ENCODE measurements around the gene ABLIM3.

ABLIM3 gene

GRCh38 chr5:149133795-149134777 is 7.2 kb upstream of the ABLIM3 start:
- DNase-seq, result no peak

- no peak for DNase-seq
Observed at GRCh38 chr5:149134778-149135500, 6.4 kb upstream of the ABLIM3 start.

GRCh38 chr5:149135536-149136201 is 5.6 kb upstream of the ABLIM3 start:
- DNase-seq, result no peak

GRCh38 chr5:149138182-149138923 is 2.9 kb upstream of the ABLIM3 start:
- no peak for DNase-seq

- no peak for DNase-seq
Observed at GRCh38 chr5:149140197-149141002, 893 bp upstream of the ABLIM3 start.

- DNase-seq, result no peak
Observed at GRCh38 chr5:149141957-149142851, 911 bp downstream of the ABLIM3 start.

GRCh38 chr5:149143470-149143869 is 2.2 kb downstream of the ABLIM3 start:
- DNase-seq, result no peak

GRCh38 chr5:149144637-149145036 is 3.3 kb downstream of the ABLIM3 start:
- no peak for DNase-seq

GRCh38 chr5:149145138-149145537 is 3.8 kb downstream of the ABLIM3 start:
- no peak for DNase-seq

- DNase-seq, result no peak
Observed at GRCh38 chr5:149147676-149148075, 6.4 kb downstream of the ABLIM3 start.

GRCh38 chr5:149149942-149150341 is 8.6 kb downstream of the ABLIM3 start:
- DNase-seq, result no peak

- no peak for DNase-seq
Observed at GRCh38 chr5:149150457-149150856, 9.2 kb downstream of the ABLIM3 start.

GRCh38 chr5:149151717-149152116 is 10.4 kb downstream of the ABLIM3 start:
- DNase-seq, result no peak

- DNase-seq, result no peak
Observed at GRCh38 chr5:149152317-149152746, 11.0 kb downstream of the ABLIM3 start.

GRCh38 chr5:149153193-149153750 is 12.0 kb downstream of the ABLIM3 start:
- no peak for DNase-seq

GRCh38 chr5:149153751-149154610 is 12.7 kb downstream of the ABLIM3 start:
- no peak for DNase-seq

- no peak for DNase-seq
Observed at GRCh38 chr5:149154650-149155049, 13.4 kb downstream of the ABLIM3 start.

- no peak for DNase-seq
Observed at GRCh38 chr5:149156435-149157083, 15.3 kb downstream of the ABLIM3 start.

- no peak for DNase-seq
Observed at GRCh38 chr5:149157330-149157729, 16.0 kb downstream of the ABLIM3 start.

All from activated CD4-positive, CD25-positive, alpha-beta regulatory T cell (primary cell).